Measurements from ENCODE around the gene ALDH5A1. TPM values are rescaled to one million over a fixed set of nuclear protein-coding genes. Genes with fewer than 3 reads are reported as not detected.

ALDH5A1 gene
- total RNA-seq, 4 donors from 2014 or later: 4.1 to 12.1 (median 7.9) TPM

GRCh38 chr6:24565196-24565595, 70.4 kb downstream of the ALDH5A1 start:
- no peak for TF ChIP-seq POLR2A (IDR thresholded peaks at IDR 0.05)
- TF ChIP-seq POLR2AphosphoS5 (IDR thresholded peaks at IDR 0.05): no peak
- no peak for TF ChIP-seq CTCF (IDR thresholded peaks at IDR 0.05)
- TF ChIP-seq EP300 (IDR thresholded peaks at IDR 0.05; ENCODE audit: low read depth): no peak
- Histone ChIP-seq H3K4me3 (no peak overlapping the region), H3K4me1 (no peaks in the 10 kb centered on the region), H3K36me3 (no peaks in the 10 kb centered on the region), H3K27ac (no peak overlapping the region), H3K9me3 (no peaks in the 10 kb centered on the region), H3K27me3 (no peaks in the 10 kb centered on the region)
- in situ Hi-C loops (cut with MboI; ENCODE audit: low pct_ligation_motif_present in 1 of 4, low pct_unique_long_range_greater_than_20kb in 1 of 4, low sequenced_read_pairs in 3 of 4): no loop called here
- WGBS, 2 donors (ENCODE audit: low coverage in 1 of 2): 90 to 94% methylated on average over 4 to 9 of the region's 9 CpGs
- intact Hi-C loops (cut with DNase I; ENCODE audit: low total_unique reads): no loop called here
- DNase-seq: no peak

GRCh38 chr6:24566020-24566767, 71.4 kb downstream of the ALDH5A1 start:
- in situ Hi-C loops (cut with MboI; ENCODE audit: low pct_ligation_motif_present in 1 of 4, low pct_unique_long_range_greater_than_20kb in 1 of 4, low sequenced_read_pairs in 3 of 4): no loop called here
- intact Hi-C loops (cut with DNase I; ENCODE audit: low total_unique reads): no loop called here
- 77 to 83% methylated on average over 3 to 5 of the region's 5 CpGs for WGBS, 2 donors (ENCODE audit: low coverage in 1 of 2)
- H3K36me3 ChIP-seq: no peaks in the 10 kb centered on the region
- H3K4me3 ChIP-seq: no peak overlapping the region
- no peak for DNase-seq
- no peaks in the 10 kb centered on the region for H3K9me3 ChIP-seq
- TF ChIP-seq POLR2AphosphoS5 (IDR thresholded peaks at IDR 0.05): no peak
- TF ChIP-seq EP300 (IDR thresholded peaks at IDR 0.05; ENCODE audit: low read depth): no peak
- no peak for TF ChIP-seq POLR2A (IDR thresholded peaks at IDR 0.05)
- TF ChIP-seq CTCF (IDR thresholded peaks at IDR 0.05): no peak
- no peaks in the 10 kb centered on the region for H3K4me1 ChIP-seq
- H3K27ac ChIP-seq: no peak overlapping the region
- H3K27me3 ChIP-seq: no peaks in the 10 kb centered on the region

- no peak for DNase-seq
- in situ Hi-C loops (cut with MboI; ENCODE audit: low pct_ligation_motif_present in 1 of 4, low pct_unique_long_range_greater_than_20kb in 1 of 4, low sequenced_read_pairs in 3 of 4): no loop called here
- intact Hi-C loops (cut with DNase I; ENCODE audit: low total_unique reads): no loop called here
Measured at GRCh38 chr6:24568683-24569082, 73.9 kb downstream of the ALDH5A1 start.

GRCh38 chr6:24569811-24570210, 75.0 kb downstream of the ALDH5A1 start:
- Histone ChIP-seq H3K27me3 (no peaks in the 10 kb centered on the region), H3K9me3 (no peaks in the 10 kb centered on the region), H3K4me3 (no peak overlapping the region), H3K4me1 (no peaks in the 10 kb centered on the region), H3K27ac (no peak overlapping the region), H3K36me3 (no peaks in the 10 kb centered on the region)
- in situ Hi-C loops (cut with MboI; ENCODE audit: low pct_ligation_motif_present in 1 of 4, low pct_unique_long_range_greater_than_20kb in 1 of 4, low sequenced_read_pairs in 3 of 4): no loop called here
- no peak for TF ChIP-seq CTCF (IDR thresholded peaks at IDR 0.05)
- TF ChIP-seq POLR2AphosphoS5 (IDR thresholded peaks at IDR 0.05): no peak
- no peak for TF ChIP-seq POLR2A (IDR thresholded peaks at IDR 0.05)
- TF ChIP-seq EP300 (IDR thresholded peaks at IDR 0.05; ENCODE audit: low read depth): no peak
- 90% methylated on average over 5 of the region's 5 CpGs; no CpG with 5 or more reads in 1 of the 2 donors for WGBS, 2 donors (ENCODE audit: low coverage in 1 of 2)
- no peak for DNase-seq
- intact Hi-C loops (cut with DNase I; ENCODE audit: low total_unique reads): no loop called here

More at GRCh38 chr6:24568683-24569082, 73.9 kb downstream of the ALDH5A1 start:
- no peak for TF ChIP-seq EP300 (IDR thresholded peaks at IDR 0.05; ENCODE audit: low read depth)
- H3K4me3 ChIP-seq: no peak overlapping the region
- H3K4me1 ChIP-seq: no peaks in the 10 kb centered on the region
- H3K9me3 ChIP-seq: no peaks in the 10 kb centered on the region
- no peak overlapping the region for H3K27ac ChIP-seq
- H3K27me3 ChIP-seq: no peaks in the 10 kb centered on the region
- no peaks in the 10 kb centered on the region for H3K36me3 ChIP-seq
- WGBS, 2 donors (ENCODE audit: low coverage in 1 of 2): 47% methylated on average over 4 of the region's 4 CpGs; no CpG with 5 or more reads in 1 of the 2 donors

Measured in transverse colon (tissue), 4 donors.